Measurements from ENCODE around the gene RNGTT.
A peak's percentile ranks its signal among the peaks of the same experiment; 100 is the strongest.

Gene RNGTT

DNA sequence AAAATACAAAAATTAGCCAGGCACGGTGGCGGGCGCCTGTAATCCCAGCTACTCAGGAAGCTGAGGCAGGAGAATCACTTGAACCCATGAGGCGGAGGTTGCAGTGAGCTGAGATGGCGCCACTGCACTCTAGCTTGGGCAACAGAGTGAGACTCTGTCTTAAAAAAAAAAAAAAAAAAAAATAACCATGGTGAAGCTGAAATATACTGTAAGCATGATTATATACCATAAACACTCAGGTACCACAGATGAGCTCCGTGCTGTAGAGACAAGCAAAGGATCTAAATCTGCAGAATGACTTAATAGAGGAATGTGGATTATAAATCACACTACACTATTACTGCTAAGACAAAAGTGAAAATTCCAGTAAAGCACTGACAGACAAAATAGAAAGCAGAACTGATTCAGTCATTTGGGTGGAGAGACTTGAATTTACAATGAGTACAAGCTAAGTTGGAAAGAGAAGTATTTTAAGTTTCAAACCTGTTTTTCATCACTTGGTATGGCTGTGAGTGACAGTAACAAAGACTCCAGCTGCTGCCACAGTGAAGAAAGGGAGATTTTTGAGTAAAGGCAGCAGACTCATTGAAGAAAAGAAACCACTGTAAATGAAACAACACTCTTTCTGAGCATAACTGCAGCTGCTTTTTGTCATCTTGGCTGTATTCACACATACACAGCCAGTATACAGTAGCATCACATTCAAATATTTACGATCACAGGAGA, 322.1 kb downstream of the RNGTT start:
- DNase-seq, result no peak

DNA sequence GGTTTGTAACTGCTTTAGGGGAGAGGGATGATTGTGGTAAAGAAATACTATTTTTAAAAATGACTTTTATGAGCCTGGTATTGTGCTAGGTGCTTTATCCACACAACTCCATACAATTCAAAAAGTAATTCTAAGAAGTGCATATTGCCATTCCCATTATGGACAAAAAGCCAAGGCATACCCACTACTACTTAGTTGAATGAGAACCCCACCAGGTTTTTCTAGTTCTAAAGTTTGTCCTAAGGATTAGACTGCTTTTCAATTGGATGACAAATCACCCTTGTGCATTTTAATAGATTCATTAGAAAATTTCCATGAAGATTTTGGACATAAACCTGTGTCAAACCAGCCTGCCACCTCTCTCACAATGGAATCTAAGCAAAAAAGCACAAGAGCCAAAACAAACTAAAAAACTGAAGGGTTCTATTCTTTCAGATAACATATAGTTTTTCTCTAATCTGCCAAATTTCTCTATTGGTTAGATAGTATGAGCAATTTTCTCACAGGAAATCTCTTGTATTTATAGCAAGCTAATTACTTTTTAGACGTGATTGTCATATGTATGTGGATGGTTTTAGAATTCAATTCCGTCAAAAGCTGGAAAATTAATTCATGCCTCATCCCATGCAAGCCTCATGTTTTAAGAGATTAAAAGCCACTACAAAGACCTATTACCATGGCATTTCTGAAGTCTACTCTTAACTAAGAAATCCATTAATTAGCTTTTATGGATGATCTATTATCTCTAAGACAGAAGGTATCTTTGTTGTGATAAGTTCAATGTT, 325.5 kb downstream of the RNGTT start:
- no peak for DNase-seq

DNA sequence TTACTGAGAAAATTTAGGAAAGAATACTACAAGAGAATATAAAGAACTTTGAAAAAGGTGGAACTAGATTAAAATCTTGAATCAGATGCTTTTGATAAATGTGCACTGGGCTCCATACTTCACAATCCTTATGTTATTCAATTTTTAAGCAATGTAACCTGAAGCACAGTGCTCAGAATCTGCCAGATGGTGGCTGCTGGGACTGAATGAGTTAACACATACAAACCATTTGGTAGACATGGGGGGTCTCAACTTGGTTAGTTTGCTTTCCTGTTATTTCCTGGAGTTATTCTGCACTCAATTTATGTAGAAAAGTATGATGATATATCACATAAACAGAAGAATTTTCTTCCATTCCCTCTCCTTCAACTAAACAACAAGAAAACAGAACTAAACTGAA, 326.5 kb downstream of the RNGTT start:
- no peak for DNase-seq

DNA sequence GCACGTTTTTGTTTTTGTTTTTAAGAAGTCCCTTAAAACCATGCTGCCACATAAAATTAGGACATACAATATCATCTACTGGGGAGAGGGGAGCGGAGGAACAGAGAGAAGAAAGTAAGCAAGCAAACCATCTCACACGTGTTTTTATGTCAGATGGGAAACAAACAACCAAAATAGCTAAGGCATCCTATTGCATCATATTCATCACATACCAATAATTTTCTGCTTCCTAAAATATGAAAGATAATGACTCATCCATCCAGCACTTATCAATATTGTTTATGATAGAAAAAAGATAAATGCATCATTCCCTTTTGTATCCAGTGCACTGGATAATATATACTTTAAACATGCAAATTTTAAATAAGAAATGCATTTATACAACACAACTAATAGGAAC, 329.6 kb downstream of the RNGTT start:
- no peak for DNase-seq

DNA sequence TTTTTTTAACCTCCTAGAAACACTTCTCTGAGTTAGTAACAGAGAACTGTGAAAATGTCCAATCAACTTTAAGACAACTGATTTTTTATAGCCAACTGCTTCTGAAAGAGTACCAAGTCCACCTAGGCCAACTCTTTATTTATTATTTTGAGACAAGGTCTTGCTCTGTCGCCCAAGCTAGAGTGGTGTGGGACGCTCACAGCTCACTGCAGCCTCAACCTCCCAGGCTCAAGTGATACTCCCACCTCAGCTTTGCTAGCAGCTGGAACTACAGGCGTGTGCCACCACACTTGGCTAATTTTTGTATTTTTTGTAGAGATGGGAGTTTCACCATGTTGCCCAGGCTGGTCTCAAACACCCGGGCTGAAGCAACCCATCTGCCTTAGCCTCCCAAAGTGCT, 331.6 kb downstream of the RNGTT start:
- DNase-seq, result no peak

DNA sequence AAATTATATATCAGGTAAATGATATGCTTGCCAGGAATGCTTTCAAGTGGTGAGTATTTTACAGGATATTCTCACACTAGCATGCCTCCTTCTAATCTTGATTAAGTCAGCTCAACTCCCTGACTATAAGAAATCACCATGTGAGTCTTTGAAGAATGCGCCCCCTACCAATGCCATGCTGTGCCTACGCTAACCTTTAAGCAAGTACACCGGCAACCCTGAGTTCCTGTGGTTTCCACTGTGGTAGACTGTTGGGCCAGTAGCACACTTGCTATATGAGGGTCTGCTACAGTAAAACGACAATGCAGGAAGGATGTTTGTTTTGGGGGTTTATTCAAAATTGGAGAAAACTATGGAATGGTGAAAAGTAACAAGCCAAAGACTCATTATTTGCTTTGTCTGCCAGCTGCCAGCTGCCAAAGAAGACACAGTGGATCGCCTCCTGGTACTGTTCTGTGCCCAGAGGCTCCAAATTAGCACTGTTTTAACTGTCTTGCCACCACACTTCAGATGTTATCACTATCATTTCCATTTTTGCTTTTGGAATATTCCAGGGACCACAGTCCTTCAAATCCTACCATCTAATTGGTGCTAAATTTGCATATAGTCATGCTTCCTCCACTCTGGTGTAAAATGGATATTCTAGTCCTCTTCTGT, 333.5 kb downstream of the RNGTT start:
- peak; percentile 1 for DNase-seq

GRCh38 chr6:88626460-88626859, 337.0 kb downstream of the RNGTT start:
- DNase-seq, result no peak

GRCh38 chr6:88623531-88623930, 339.9 kb downstream of the RNGTT start:
- no peak for DNase-seq

DNA sequence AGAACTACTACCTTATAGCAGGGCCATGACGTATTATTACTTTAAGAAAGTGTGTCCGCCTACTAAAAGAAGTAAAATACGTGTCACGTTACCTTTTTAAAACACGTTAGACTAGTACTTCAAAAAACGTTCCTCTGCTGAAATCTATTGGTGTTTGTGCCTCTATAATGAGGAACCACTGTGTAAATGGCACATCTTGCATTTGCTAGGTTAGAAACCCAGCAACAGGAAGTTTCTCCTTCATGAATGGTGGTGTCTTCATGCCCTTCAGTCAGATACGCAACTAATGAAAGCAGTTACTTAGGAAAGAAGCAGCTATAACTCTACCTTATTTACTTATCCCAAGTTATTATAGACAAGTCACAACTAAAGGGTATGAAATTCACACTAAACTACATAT, 343.5 kb downstream of the RNGTT start:
- DNase-seq, result no peak

GRCh38 chr6:88616380-88616779, 347.0 kb downstream of the RNGTT start:
- no peak for DNase-seq

DNA sequence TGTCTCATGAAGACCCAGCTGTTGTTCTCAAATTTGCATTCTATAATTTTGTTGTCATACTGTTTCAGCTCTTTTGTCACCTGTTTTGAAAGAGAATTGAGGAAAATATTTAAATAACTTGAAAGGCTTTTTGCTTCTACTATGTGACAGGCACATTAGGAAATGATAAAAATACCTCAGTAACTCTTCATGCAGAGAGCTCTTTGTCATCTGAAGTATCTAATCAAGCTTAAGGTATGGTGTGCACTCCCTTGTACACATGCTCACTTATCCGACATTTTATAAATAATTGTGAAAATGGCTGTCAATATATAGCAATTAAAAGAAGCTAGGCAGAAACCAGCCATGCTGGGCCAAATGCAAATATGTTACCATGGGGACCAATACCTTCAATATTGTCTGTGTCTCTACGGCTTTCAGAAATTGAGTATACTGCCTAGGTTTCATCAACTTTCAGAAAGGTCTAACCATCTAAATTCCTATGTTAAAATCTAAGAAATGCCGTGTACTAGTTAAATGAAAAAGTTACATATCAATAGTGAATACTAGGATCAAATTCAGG, 349.0 kb downstream of the RNGTT start:
- DNase-seq, result no peak

DNA sequence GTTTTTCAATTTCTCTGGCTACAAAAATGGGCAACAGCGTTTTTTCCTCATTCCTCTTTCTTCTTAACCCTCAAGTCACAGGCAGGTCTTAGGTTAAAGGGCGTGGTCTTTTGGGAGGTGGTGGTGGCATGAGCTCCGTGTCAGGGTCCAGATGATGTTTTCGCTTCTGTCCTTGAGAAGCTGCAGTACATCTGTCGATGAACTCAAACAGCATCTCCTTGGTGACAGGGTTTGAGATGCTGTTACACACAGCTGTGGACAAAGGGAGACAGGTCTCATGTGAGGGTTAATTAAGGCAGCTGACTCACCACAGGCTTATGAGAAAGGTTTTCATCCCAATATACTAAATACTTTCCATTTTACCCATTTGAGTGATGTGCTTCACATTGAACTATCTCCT, 350.8 kb downstream of the RNGTT start:
- DNase-seq, result no peak

- no peak for DNase-seq
Observed at GRCh38 chr6:88611721-88612120, 351.7 kb downstream of the RNGTT start.

DNA sequence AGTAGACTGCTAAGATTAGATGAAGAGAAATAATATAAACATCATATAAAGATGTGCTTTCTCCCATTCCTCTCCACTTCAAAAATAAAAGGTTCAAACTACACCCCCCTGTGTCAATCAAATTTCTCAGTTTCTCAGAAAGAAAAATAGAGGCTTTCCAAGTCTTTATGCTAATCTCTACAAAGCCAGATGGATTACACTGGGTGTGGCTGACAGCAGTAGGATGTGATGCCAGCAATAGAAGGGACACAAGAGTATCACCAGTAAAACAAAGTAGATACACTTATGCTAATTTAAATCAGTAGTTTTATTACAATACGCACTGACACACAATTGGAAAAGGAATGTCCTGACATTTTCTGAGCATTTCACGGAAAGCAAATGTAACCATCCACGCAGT, 353.4 kb downstream of the RNGTT start:
- DNase-seq, result no peak

- DNase-seq, result no peak
Observed at GRCh38 chr6:88605271-88605670, 358.1 kb downstream of the RNGTT start.

- no peak for DNase-seq
Observed at GRCh38 chr6:88599571-88599970, 363.8 kb downstream of the RNGTT start.

DNA sequence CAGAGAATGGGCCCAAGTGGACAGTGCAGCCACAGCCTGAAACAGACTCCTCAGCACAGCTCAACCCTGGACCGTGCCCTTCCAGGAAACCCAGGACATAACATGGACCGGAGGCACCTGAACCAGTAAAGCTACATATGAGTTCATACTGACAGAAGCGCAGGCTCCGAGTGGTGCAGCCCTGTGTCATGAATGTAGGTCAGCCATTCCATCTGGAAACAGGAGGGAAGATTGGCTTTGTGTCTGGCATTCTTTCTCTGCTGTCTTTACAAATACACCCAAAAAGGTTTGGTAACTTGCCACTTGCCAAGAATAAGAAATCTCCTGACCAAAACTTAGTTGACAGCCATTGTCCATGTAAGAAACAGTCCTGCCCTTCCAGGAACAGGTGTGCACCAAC, 366.6 kb downstream of the RNGTT start:
- no peak for DNase-seq

DNA sequence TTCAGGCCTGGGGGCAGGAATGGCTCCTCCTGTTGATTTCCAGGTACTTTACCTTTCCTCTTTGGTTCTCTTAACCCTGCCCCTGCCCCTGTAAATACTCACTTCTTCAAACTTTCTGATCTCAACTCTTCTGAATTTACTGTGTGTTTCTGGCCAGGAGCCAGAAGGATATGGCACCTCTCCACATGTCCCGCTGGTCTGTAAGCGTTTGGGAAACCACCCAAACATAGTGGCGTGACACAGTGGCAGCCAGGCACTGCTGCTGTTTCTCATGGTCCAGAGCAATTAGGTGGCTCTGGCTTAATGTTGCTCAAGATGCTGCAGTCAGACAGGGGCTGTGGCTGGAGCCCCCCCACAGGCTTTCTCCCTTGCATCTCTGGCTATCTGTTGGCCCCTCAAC, 374.5 kb downstream of the RNGTT start:
- DNase-seq, result no peak

GRCh38 chr6:88587150-88587520, 376.3 kb downstream of the RNGTT start:
- DNase-seq, result no peak

DNA sequence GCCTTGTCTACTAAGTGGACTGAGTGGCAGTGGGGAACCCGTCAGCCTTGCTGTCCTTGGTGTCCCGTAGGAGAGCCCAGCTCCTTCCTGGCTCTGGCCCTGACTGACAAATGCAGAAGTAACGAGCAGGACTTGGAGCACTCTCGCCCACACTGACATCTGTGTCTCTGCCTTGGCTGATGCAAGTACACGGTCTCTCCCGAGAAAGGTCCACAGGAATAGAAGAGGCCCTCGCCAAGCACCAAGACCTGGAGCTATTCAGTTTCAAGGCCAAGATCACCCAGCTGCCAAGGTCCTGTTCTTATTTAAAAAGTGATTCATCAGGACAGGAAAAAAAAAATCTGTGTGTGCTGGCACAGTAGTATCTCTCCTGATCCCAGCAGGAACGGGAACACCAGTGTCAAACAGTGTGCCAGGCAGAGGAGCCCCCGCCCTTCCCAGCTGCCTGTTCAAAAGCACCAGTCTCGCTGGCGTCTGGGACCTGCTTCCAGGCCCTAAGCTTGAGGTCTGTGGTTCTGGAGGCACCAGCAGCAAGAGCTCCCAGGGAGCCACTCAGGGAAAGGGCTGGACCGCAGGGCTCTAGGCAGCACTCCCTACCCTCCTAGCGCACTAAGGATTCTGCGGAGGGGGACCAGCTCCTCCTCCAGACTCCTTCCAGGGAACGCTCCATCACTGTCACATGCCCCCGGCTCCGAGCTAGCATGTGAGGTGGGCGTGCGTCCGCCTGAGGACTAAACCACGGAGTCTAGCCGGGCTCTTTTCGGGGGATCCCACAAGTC, 376.9 kb downstream of the RNGTT start:
- DNase-seq, result no peak

- DNase-seq, result no peak
Observed at GRCh38 chr6:88585276-88585692, 378.1 kb downstream of the RNGTT start.

- no peak for DNase-seq
Observed at GRCh38 chr6:88584581-88585275, 378.7 kb downstream of the RNGTT start.

All from DMS53 (cell line).